ENCODE data around the gene MAP10. TPM values are rescaled to one million over a fixed set of nuclear protein-coding genes. Genes with fewer than 3 reads are reported as not detected.

Gene MAP10
- total RNA-seq, 1 donor from 2014 or later = 2.0 TPM

- Mint-ChIP-seq H3K36me3 (no peaks in the 10 kb centered on the region), H3K27me3 (no peaks in the 10 kb centered on the region), H3K27ac (no peak overlapping the region), H3K9me3 (no peaks in the 10 kb centered on the region), H3K4me1 (ENCODE audit: unreplicated experiment) (no peaks in the 10 kb centered on the region), H3K4me3 (no peak overlapping the region)
- no peak for DNase-seq (ENCODE audit: extremely low spot score, unreplicated experiment)
- TF ChIP-seq CTCF (conservative IDR thresholded peaks at IDR 0.05) = no peak
Observed at GRCh38 chr1:232818040-232818439, 12.8 kb downstream of the MAP10 start.

DNA sequence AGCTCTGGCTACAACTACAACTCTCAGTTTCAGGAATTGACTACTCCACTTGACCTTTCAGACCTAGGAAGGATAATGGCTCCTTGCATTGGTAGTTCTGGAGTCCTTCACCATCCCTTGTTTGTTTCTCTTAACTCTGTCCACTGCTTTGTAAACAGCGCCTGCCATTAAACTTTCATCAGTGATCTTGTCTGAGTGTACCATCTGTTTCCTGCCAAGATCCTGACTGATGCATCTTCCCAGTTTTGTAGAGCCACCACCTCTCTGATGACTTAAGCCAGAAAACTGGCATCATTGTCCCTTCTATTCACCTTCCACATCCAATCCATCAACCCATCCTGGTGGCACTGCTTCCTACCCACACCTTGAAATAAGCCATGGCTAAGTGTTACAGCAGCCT is 15.2 kb downstream of the MAP10 start:
- no peak for TF ChIP-seq CTCF (conservative IDR thresholded peaks at IDR 0.05)
- Mint-ChIP-seq H3K27me3 (no peaks in the 10 kb centered on the region), H3K4me3 (no peak overlapping the region)

GRCh38 chr1:232822530-232822929 is 17.3 kb downstream of the MAP10 start:
- TF ChIP-seq CTCF (conservative IDR thresholded peaks at IDR 0.05) = no peak

More for the DNA sequence above, 15.2 kb downstream of the MAP10 start:
- Mint-ChIP-seq H3K9me3 (no peaks in the 10 kb centered on the region), H3K4me1 (ENCODE audit: unreplicated experiment) (no peaks in the 10 kb centered on the region), H3K36me3 (no peaks in the 10 kb centered on the region), H3K27ac (no peak overlapping the region)
- DNase-seq (ENCODE audit: extremely low spot score, unreplicated experiment) = no peak

DNA sequence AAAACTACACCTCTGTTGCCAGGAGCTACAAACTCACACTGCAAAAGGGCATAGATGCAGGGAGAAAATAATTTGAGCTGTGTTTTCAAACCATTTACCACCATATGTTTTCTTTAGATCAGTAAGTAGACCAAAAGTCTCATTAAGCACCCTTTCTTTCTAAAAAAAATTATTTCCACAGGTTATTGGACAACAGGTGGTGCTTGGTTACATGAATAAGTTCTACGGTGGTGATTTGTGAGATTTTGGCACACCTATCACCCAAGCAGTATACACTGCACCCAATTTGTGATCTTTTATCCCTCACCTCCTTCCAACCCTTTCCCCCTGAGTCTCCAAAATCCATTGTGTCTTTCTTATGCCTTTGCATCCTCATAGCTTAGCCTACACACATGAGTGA is 21.1 kb downstream of the MAP10 start:
- no peak for DNase-seq (ENCODE audit: extremely low spot score, unreplicated experiment)
- no peaks in the 10 kb centered on the region for H3K27me3 Mint-ChIP-seq
- no peaks in the 10 kb centered on the region for H3K4me1 Mint-ChIP-seq (ENCODE audit: unreplicated experiment)
- TF ChIP-seq CTCF (conservative IDR thresholded peaks at IDR 0.05) = no peak
- H3K4me3 Mint-ChIP-seq = no peak overlapping the region
- no peak overlapping the region for H3K27ac Mint-ChIP-seq
- H3K36me3 Mint-ChIP-seq = no peaks in the 10 kb centered on the region
- H3K9me3 Mint-ChIP-seq = no peaks in the 10 kb centered on the region

More at GRCh38 chr1:232822530-232822929, 17.3 kb downstream of the MAP10 start:
- H3K27me3 Mint-ChIP-seq = no peaks in the 10 kb centered on the region
- H3K4me3 Mint-ChIP-seq = no peak overlapping the region
- no peak overlapping the region for H3K27ac Mint-ChIP-seq
- H3K9me3 Mint-ChIP-seq = no peaks in the 10 kb centered on the region
- H3K4me1 Mint-ChIP-seq (ENCODE audit: unreplicated experiment) = no peaks in the 10 kb centered on the region
- no peaks in the 10 kb centered on the region for H3K36me3 Mint-ChIP-seq
- no peak for DNase-seq (ENCODE audit: extremely low spot score, unreplicated experiment)

- H3K27me3 Mint-ChIP-seq = no peaks in the 10 kb centered on the region
- no peak for DNase-seq (ENCODE audit: extremely low spot score, unreplicated experiment)
- no peak for TF ChIP-seq CTCF (conservative IDR thresholded peaks at IDR 0.05)
- H3K27ac Mint-ChIP-seq = no peak overlapping the region
- H3K4me3 Mint-ChIP-seq = no peak overlapping the region
- no peaks in the 10 kb centered on the region for H3K36me3 Mint-ChIP-seq
- H3K9me3 Mint-ChIP-seq = no peaks in the 10 kb centered on the region
- no peaks in the 10 kb centered on the region for H3K4me1 Mint-ChIP-seq (ENCODE audit: unreplicated experiment)
Observed at GRCh38 chr1:232830661-232831060, 25.4 kb downstream of the MAP10 start.

GRCh38 chr1:232831895-232832294 is 26.7 kb downstream of the MAP10 start:
- Mint-ChIP-seq H3K36me3 (no peaks in the 10 kb centered on the region), H3K4me1 (ENCODE audit: unreplicated experiment) (no peaks in the 10 kb centered on the region), H3K4me3 (no peak overlapping the region), H3K27ac (no peak overlapping the region), H3K9me3 (no peaks in the 10 kb centered on the region), H3K27me3 (no peaks in the 10 kb centered on the region)
- DNase-seq (ENCODE audit: extremely low spot score, unreplicated experiment) = no peak
- no peak for TF ChIP-seq CTCF (conservative IDR thresholded peaks at IDR 0.05)
